Measurements from ENCODE around the gene KLLN. TPM values are rescaled to one million over a fixed set of nuclear protein-coding genes. Genes with fewer than 3 reads are reported as not detected.
"Not testable (repeated sequence)": the region's sequence is repeated elsewhere in the genome, so short reads cannot be mapped to it uniquely, and the experiment has no call there.

KLLN gene
- total and polyA plus RNA-seq, 2 donors (not counting 1 experiment from before 2014, with no cell fraction given), result 0.49 to 0.66 TPM

- Histone ChIP-seq H3K9ac (ENCODE audit: insufficient read depth, low read length) (no peak overlapping the region), H4K20me1 (ENCODE audit: control insufficient read depth, extremely low read depth, insufficient read depth, low read length) (peaks cover 2% of the 10 kb centered on the region), H2AFZ (ENCODE audit: low read length) (no peak overlapping the region), H3K27me3 (ENCODE audit: control insufficient read depth, insufficient read depth, low read length) (no peaks in the 10 kb centered on the region), H3K4me1 (ENCODE audit: control insufficient read depth, extremely low read depth, insufficient read depth, low read length) (peaks cover 9% of the 10 kb centered on the region), H3K36me3 (ENCODE audit: control insufficient read depth, insufficient read depth, low read length) (no peaks in the 10 kb centered on the region), H3K4me2 (ENCODE audit: extremely low read depth, insufficient read depth, low read length) (peak overlapping the region; percentile 66), H3K79me2 (ENCODE audit: control insufficient read depth, insufficient read depth, low read length) (peaks cover 99% of the 10 kb centered on the region), H3K27ac (ENCODE audit: insufficient read depth, low read length) (no peak overlapping the region), H3K4me3 (replicated peaks in 1 of 4; ENCODE audit: control extremely low read depth in 1 of 4, insufficient read depth in 1 of 4, low read depth in 3 of 4, low read length in 4 of 4) (peak overlapping the region in 2 of 4 experiments; percentile 7 to 25), H3K9me3 (ENCODE audit: control insufficient read depth, insufficient read depth, low read depth, low read length) (no peaks in the 10 kb centered on the region)
- DNase-seq (ENCODE audit: low read depth in 2 of 2), result no peak
- TF ChIP-seq EZH2 (IDR thresholded peaks at IDR 0.05; ENCODE audit: low read length, missing control alignments) (no peak), CTCF (conservative IDR thresholded peaks at IDR 0.05 in 1 of 2, IDR thresholded peaks at IDR 0.05 in 1 of 2; ENCODE audit: low read depth in 1 of 2, low read length in 2 of 2) (no peak)
Observed at GRCh38 chr10:87873656-87874055, 10.3 kb upstream of the KLLN start.

- Histone ChIP-seq H3K9me3 (ENCODE audit: control insufficient read depth, insufficient read depth, low read depth, low read length) (no peaks in the 10 kb centered on the region), H3K4me2 (ENCODE audit: extremely low read depth, insufficient read depth, low read length) (peak overlapping the region; percentile 66), H3K9ac (ENCODE audit: insufficient read depth, low read length) (no peak overlapping the region), H3K36me3 (ENCODE audit: control insufficient read depth, insufficient read depth, low read length) (no peaks in the 10 kb centered on the region), H2AFZ (ENCODE audit: low read length) (no peak overlapping the region), H3K4me1 (ENCODE audit: control insufficient read depth, extremely low read depth, insufficient read depth, low read length) (peaks cover 9% of the 10 kb centered on the region), H4K20me1 (ENCODE audit: control insufficient read depth, extremely low read depth, insufficient read depth, low read length) (peaks cover 2% of the 10 kb centered on the region), H3K4me3 (replicated peaks in 1 of 4; ENCODE audit: control extremely low read depth in 1 of 4, insufficient read depth in 1 of 4, low read depth in 3 of 4, low read length in 4 of 4) (no peak overlapping the region), H3K27me3 (ENCODE audit: control insufficient read depth, insufficient read depth, low read length) (no peaks in the 10 kb centered on the region), H3K79me2 (ENCODE audit: control insufficient read depth, insufficient read depth, low read length) (peaks cover 99% of the 10 kb centered on the region), H3K27ac (ENCODE audit: insufficient read depth, low read length) (no peak overlapping the region)
- no peak for TF ChIP-seq EZH2 (IDR thresholded peaks at IDR 0.05; ENCODE audit: low read length, missing control alignments)
- TF ChIP-seq CTCF (conservative IDR thresholded peaks at IDR 0.05 in 1 of 2, IDR thresholded peaks at IDR 0.05 in 1 of 2; ENCODE audit: low read depth in 1 of 2, low read length in 2 of 2), result no peak
- no peak for DNase-seq (ENCODE audit: low read depth in 2 of 2)
Observed at GRCh38 chr10:87872828-87873227, 9.5 kb upstream of the KLLN start.

- Histone ChIP-seq H3K4me2 (ENCODE audit: extremely low read depth, insufficient read depth, low read length) (peak overlapping the region; percentile 73), H3K4me3 (replicated peaks in 1 of 4; ENCODE audit: control extremely low read depth in 1 of 4, insufficient read depth in 1 of 4, low read depth in 3 of 4, low read length in 4 of 4) (peak overlapping the region in 3 of 4 experiments; percentile 10 to 85 (median 12))
Observed at GRCh38 chr10:87869773-87870551, 6.6 kb upstream of the KLLN start.

GRCh38 chr10:87869139-87869538, 5.8 kb upstream of the KLLN start:
- not testable (repeated sequence) for DNase-seq (ENCODE audit: low read depth in 2 of 2); H3K9ac ChIP-seq (ENCODE audit: insufficient read depth, low read length); H4K20me1 ChIP-seq (ENCODE audit: control insufficient read depth, extremely low read depth, insufficient read depth, low read length); H3K36me3 ChIP-seq (ENCODE audit: control insufficient read depth, insufficient read depth, low read length); H3K4me1 ChIP-seq (ENCODE audit: control insufficient read depth, extremely low read depth, insufficient read depth, low read length); H3K27ac ChIP-seq (ENCODE audit: insufficient read depth, low read length); H3K27me3 ChIP-seq (ENCODE audit: control insufficient read depth, insufficient read depth, low read length); H3K9me3 ChIP-seq (ENCODE audit: control insufficient read depth, insufficient read depth, low read depth, low read length); H2AFZ ChIP-seq (ENCODE audit: low read length)
- Histone ChIP-seq H3K4me3 (replicated peaks in 1 of 4; ENCODE audit: control extremely low read depth in 1 of 4, insufficient read depth in 1 of 4, low read depth in 3 of 4, low read length in 4 of 4) (peak overlapping the region in 3 of 4 experiments; percentile 84 to 98 (median 85)), H3K79me2 (ENCODE audit: control insufficient read depth, insufficient read depth, low read length) (peaks cover 100% of the 10 kb centered on the region), H3K4me2 (ENCODE audit: extremely low read depth, insufficient read depth, low read length) (peak overlapping the region; percentile 11)

More at GRCh38 chr10:87869773-87870551, 6.6 kb upstream of the KLLN start:
- Histone ChIP-seq H3K4me1 (ENCODE audit: control insufficient read depth, extremely low read depth, insufficient read depth, low read length) (peaks cover 7% of the 10 kb centered on the region), H3K27me3 (ENCODE audit: control insufficient read depth, insufficient read depth, low read length) (no peaks in the 10 kb centered on the region), H3K27ac (ENCODE audit: insufficient read depth, low read length) (no peak overlapping the region), H3K9me3 (ENCODE audit: control insufficient read depth, insufficient read depth, low read depth, low read length) (no peaks in the 10 kb centered on the region), H4K20me1 (ENCODE audit: control insufficient read depth, extremely low read depth, insufficient read depth, low read length) (peaks cover 10% of the 10 kb centered on the region), H3K79me2 (ENCODE audit: control insufficient read depth, insufficient read depth, low read length) (peaks cover 100% of the 10 kb centered on the region), H3K36me3 (ENCODE audit: control insufficient read depth, insufficient read depth, low read length) (no peaks in the 10 kb centered on the region), H3K9ac (ENCODE audit: insufficient read depth, low read length) (no peak overlapping the region), H2AFZ (ENCODE audit: low read length) (no peak overlapping the region)
- no peak for TF ChIP-seq EZH2 (IDR thresholded peaks at IDR 0.05; ENCODE audit: low read length, missing control alignments)
- TF ChIP-seq CTCF (conservative IDR thresholded peaks at IDR 0.05 in 1 of 2, IDR thresholded peaks at IDR 0.05 in 1 of 2; ENCODE audit: low read depth in 1 of 2, low read length in 2 of 2), result no peak
- no peak for DNase-seq (ENCODE audit: low read depth in 2 of 2)
